Activated naive CD4-positive, alpha-beta T cell treated with anti-CD3 and anti-CD28 coated beads, Interleukin-2, amount 50 U/mL, for 72 hours (primary cell): ENCODE measurements around the gene ZMYND8. TPM values are rescaled to one million over a fixed set of nuclear protein-coding genes. Genes with fewer than 3 reads are reported as not detected.

ENCODE experiments used
- ATAC-seq, 2 donors: fragments of 150-1000 bp; cut with Tn5 transposase; 2 replicates each; pipeline ENCODE4 v1.10.0; 2021; ENCODE audit warnings: mild to moderate bottlenecking in 2 of 2, moderate library complexity in 2 of 2
- DNase-seq, 2 donors: peaks; one replicate each; pipeline ENCODE4 v3.0.0; 2021 to 2022; ENCODE audit warnings: low spot score in 2 of 2
- H3K27ac Mint-ChIP-seq, 2 donors: one replicate each; pipeline ENCODE4 v1.8.0; 2022; ENCODE audit warnings: mild to moderate bottlenecking in 2 of 2, mixed read lengths in 2 of 2
- H3K36me3 Mint-ChIP-seq, 2 donors: one replicate each; pipeline ENCODE4 v1.8.0; 2022; ENCODE audit warnings: mixed read lengths in 2 of 2
- H3K9me3 Mint-ChIP-seq, 2 donors: one replicate each; pipeline ENCODE4 v1.8.0; 2022; ENCODE audit warnings: mixed read lengths in 2 of 2
- total RNA-seq, 2 donors: library from RNA; stranded (reverse); gene quantifications; one replicate each; pipeline ENCODE4 v1.2.3, GENCODE V29; 2022

The ZMYND8 gene
- total RNA-seq, 2 donors from 2014 or later: 35.7 to 46.4 TPM

DNA sequence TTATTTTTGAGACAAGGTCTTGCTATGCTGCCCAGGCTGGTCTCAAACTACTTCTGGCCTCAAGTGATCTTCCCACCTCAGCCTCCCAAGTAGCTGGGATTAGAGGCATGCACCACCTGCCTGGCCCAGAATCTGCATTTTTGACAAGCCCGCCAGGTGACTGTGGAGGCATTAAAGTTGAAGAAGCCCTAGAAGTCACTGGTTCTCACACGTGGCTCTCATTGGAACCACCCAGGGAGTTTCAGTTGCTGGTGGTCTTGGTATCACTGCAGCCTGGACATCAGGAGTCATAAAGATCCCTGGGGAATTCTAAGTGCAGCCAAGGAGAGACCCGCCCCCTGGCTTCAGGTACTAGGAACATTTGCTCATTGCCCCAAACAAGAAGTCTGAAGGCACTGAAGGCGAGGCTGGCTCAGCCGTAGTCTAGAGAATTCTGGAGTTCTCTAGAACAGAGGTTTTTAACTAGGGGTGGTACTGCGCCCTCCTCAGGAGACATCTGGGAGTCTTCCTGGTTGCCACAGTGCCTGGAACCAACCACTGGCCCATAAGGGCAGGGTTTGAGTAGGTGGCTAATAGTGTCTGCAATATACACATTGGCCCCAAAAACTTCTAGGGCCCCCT is 182.8 kb downstream of the ZMYND8 start:
- DNase-seq: no peak
- no peak overlapping the region for H3K27ac Mint-ChIP-seq

GRCh38 chr20:47172579-47172978 is 183.9 kb downstream of the ZMYND8 start:
- DNase-seq: no peak
- Mint-ChIP-seq H3K27ac (no peak overlapping the region), H3K36me3 (no peaks in the 10 kb centered on the region), H3K9me3 (no peaks in the 10 kb centered on the region)
- ATAC-seq: no peak

More for the DNA sequence above, 182.8 kb downstream of the ZMYND8 start:
- no peaks in the 10 kb centered on the region for H3K9me3 Mint-ChIP-seq
- H3K36me3 Mint-ChIP-seq: no peaks in the 10 kb centered on the region
- no peak for ATAC-seq

DNA sequence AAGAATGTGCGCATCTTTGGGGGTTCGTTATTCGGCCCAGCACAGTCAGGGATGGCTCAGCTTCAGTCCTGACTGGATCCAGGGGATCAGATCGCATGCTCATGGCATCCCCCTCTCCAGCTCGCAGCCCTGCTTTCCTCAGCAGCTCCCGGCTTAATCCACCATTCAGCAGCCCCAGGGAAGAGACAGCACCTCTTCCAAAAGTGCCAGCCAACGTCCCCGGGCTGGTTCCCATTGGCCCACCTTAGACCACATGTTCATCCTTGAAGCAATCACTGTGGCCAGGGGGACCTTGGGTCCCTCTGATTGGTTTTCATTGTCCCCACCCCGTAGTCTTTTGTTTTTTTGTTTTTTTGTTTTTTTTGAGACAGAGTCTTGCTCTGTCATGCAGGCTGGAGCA is 188.7 kb downstream of the ZMYND8 start:
- no peak for DNase-seq
- Mint-ChIP-seq H3K27ac (no peak overlapping the region), H3K9me3 (no peaks in the 10 kb centered on the region), H3K36me3 (no peaks in the 10 kb centered on the region)
- no peak for ATAC-seq

DNA sequence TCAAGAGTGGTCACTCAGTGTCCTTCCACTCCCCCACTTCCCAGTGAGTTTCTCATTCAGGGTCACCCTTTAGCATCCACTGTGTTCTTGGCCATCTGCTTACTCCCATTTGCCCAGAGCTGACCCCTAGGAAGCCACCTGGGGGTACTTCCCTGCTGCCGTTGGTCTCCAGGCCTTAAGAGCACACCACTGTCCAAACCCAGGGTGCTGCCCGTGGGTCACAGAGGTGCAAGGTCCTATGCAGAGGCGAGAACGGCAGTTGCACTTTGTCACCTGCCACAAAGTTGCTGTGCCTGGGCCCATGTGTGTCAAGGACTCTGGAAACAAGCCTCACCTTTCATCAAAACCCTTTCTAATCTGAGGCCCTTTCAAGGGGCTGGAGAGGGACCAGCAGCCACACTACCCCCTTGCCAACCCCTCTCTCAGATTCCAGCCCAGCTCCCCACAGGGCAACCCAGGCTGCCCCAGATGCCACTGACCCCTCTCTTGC is 191.1 kb downstream of the ZMYND8 start:
- Mint-ChIP-seq H3K9me3 (no peaks in the 10 kb centered on the region), H3K36me3 (no peaks in the 10 kb centered on the region), H3K27ac (no peak overlapping the region)
- no peak for DNase-seq
- no peak for ATAC-seq

GRCh38 chr20:47164140-47164539 is 192.4 kb downstream of the ZMYND8 start:
- H3K9me3 Mint-ChIP-seq: no peaks in the 10 kb centered on the region
- no peak overlapping the region for H3K27ac Mint-ChIP-seq
- no peak for ATAC-seq
- DNase-seq: no peak
- no peaks in the 10 kb centered on the region for H3K36me3 Mint-ChIP-seq

DNA sequence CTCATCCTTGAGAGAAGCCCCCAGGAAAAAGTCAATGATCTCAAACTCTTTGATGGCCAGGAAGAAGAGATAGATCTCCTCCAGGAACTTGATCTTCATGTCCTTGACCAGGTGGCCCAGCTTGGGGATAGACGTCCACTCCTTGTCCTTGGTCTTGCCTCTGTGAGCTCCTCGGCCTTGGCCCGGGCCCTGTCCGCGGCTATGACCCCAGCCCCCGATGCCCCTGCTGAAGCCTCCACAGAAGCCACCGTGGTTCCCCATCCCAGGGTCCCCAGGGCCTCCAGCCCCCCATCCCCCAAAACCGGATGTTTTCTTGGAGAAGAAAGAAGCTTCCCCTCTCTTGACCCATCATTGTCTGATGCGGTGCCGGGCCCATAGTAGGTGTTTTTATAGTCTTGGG is 195.1 kb downstream of the ZMYND8 start:
- Mint-ChIP-seq H3K36me3 (no peaks in the 10 kb centered on the region), H3K27ac (no peak overlapping the region), H3K9me3 (no peaks in the 10 kb centered on the region)
- ATAC-seq: no peak
- DNase-seq: no peak

- Mint-ChIP-seq H3K27ac (no peak overlapping the region), H3K9me3 (no peaks in the 10 kb centered on the region)
These were observed 195.5 kb downstream of the ZMYND8 start for GRCh38 chr20:47160992-47161391.

DNA sequence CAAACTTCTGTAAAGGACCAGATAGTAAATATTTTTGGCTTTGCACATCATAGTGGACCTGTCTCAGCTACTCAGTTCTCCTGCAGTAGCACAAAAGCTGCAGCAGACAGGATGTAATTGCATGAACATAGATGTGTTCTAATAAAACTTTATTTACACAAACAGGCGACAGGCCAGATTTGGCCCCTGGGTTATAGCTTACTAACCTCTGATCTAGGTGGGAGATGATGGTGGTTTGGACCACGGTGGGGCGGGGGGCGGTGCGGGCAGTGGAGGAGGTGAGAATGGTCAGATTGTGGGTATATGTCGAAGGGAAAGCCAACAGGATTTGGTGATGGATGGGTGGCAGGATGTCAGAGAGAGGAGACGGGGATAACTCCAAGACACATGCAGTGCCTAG is 196.3 kb downstream of the ZMYND8 start:
- Mint-ChIP-seq H3K9me3 (no peaks in the 10 kb centered on the region), H3K36me3 (no peaks in the 10 kb centered on the region), H3K27ac (no peak overlapping the region)
- no peak for ATAC-seq
- no peak for DNase-seq

More at GRCh38 chr20:47160992-47161391, 195.5 kb downstream of the ZMYND8 start:
- DNase-seq (no peak), ATAC-seq (no peak)
- no peaks in the 10 kb centered on the region for H3K36me3 Mint-ChIP-seq

Other genes with a start within 250 kb of the ZMYND8 start
- gene NCOA3, start 145.2 kb upstream of the ZMYND8 start, total RNA-seq: 10 to 100 TPM; 81.6 to 92.6 TPM